K562 (cell line): Measurements from ENCODE around the gene PPARD. TPM values are rescaled to one million over a fixed set of nuclear protein-coding genes. Genes with fewer than 3 reads are reported as not detected.

ENCODE experiments used
- CCNT2 ChIP-seq: IDR thresholded peaks from 2 replicates; pipeline ENCODE4 v1.6.1; 2011; ENCODE audit warnings: borderline replicate concordance, low read depth, mild to moderate bottlenecking, moderate library complexity, mixed read lengths, low read length; ENCODE audit not compliant: insufficient read length; ENCODE audit errors: extremely low read depth
- DDX20 ChIP-seq: fragments of 450-650 bp; IDR thresholded peaks from 2 replicates; pipeline ENCODE4 v1.6.1; 2016; ENCODE audit warnings: missing genetic modification characterization, low read depth, mild to moderate bottlenecking, missing compliant biosample characterization, moderate library complexity
- HEY1 ChIP-seq: fragments of 250-450 bp; sonication (Bioruptor Pico); IDR thresholded peaks from 2 replicates; pipeline ENCODE4 v1.5.0; 2020; ENCODE audit warnings: mild to moderate bottlenecking, moderate library complexity, borderline replicate concordance
- HNRNPLL ChIP-seq: fragments of 200-400 bp; formaldehyde crosslinking; IDR thresholded peaks from 2 replicates; pipeline ENCODE4 v1.6.1; 2017; ENCODE audit warnings: low read length, low read depth, mild to moderate bottlenecking; ENCODE audit not compliant: poor library complexity, severe bottlenecking
- MYNN ChIP-seq, 2 experiments: sonication (generic); formaldehyde crosslinking in 1 of 2; IDR thresholded peaks; 2 replicates each; pipeline versions ENCODE4 v1.5.0 to v1.6.1; 2016 to 2020; ENCODE audit warnings: antibody characterized with exemption in 1 of 2, missing genetic modification reagents in 1 of 2
- POLR2H ChIP-seq: IDR thresholded peaks from 2 replicates; pipeline ENCODE4 v1.6.1; 2016; ENCODE audit warnings: missing genetic modification characterization, low read depth, mild to moderate bottlenecking, control low read depth, missing compliant biosample characterization, moderate library complexity
- RBM17 ChIP-seq: fragments of 200-400 bp; formaldehyde crosslinking; IDR thresholded peaks from 2 replicates; pipeline ENCODE4 v1.6.1; 2017; ENCODE audit warnings: low read depth, mild to moderate bottlenecking, low read length, borderline replicate concordance
- SMAD2 ChIP-seq: fragments of 150-350 bp; IDR thresholded peaks from 2 replicates; pipeline ENCODE4 v1.6.1; 2014; ENCODE audit warnings: low read depth, mild to moderate bottlenecking, low read length
- SRF ChIP-seq, 2 experiments: fragments of 250-450, 450-650 bp in 1 of 2; sonication (Bioruptor Pico) in 1 of 2; sonication (generic) in 1 of 2; formaldehyde crosslinking; IDR thresholded peaks; 2 replicates each; pipeline versions ENCODE4 v1.5.0 to v1.5.1; 2020 to 2022; ENCODE audit warnings: mild to moderate bottlenecking in 1 of 2, missing genetic modification reagents in 1 of 2
- ZNF134 ChIP-seq: fragments of 250-450 bp; sonication (Bioruptor Pico); conservative IDR thresholded peaks from 2 replicates; pipeline ENCODE4 v1.4.0; 2020
- ZNF143 ChIP-seq: sonication (generic); formaldehyde crosslinking; IDR thresholded peaks from 2 replicates; pipeline ENCODE4 v1.9.0; 2022; ENCODE audit warnings: mild to moderate bottlenecking, missing genetic modification reagents
- polyA plus RNA-seq, 8 experiments: library from polyadenylated mRNA; depleted of rRNA in 4 of 8; stranded (reverse) in 5 of 8; unstranded in 3 of 8; fragments of >200 nt; fragmentation: Nextera tagmentation in 2 of 8; fragmentation: Illumina TruSeq in 1 of 8; extraction: Ambion mirVana in 2 of 8; extraction: Trizol in 1 of 8; gene quantifications; 2 replicates each; pipeline versions ENCODE4 v1.2.1 to v1.2.3, GENCODE V29; 2011 to 2014; ENCODE audit warnings: inconsistent platforms in 1 of 8, missing spikeins in 1 of 8
- total RNA-seq, 7 experiments: library from RNA; depleted of rRNA in 6 of 7; stranded (reverse); fragments of >200 nt in 6 of 7; fragmentation: Illumina TruSeq in 2 of 7; extraction: Trizol in 2 of 7; gene quantifications; 2 replicates each; pipeline versions ENCODE4 v1.2.1 to v1.2.3, GENCODE V29; 2011 to 2021; ENCODE audit warnings: low replicate concordance in 1 of 7
- TF ChIP-seq, protein P1 (sequence below): fragments of 200-600 bp; sonication (generic); IDR thresholded peaks from one replicate; pipeline ENCODE4 v1.6.1; 2012; ENCODE audit warnings: mild to moderate bottlenecking, low read depth, low read length, inconsistent platforms
- TF ChIP-seq, protein P2 (sequence below): sonication (generic); formaldehyde crosslinking; IDR thresholded peaks from 2 replicates; pipeline ENCODE4 v1.8.1; 2022; ENCODE audit warnings: missing genetic modification reagents

The PPARD gene
- total and polyA plus RNA-seq, 9 of the 15 experiments (the other 6 are each of a cell fraction or from before 2014, with no cell fraction given): 0.14 to 13.2 (median 3.8) TPM

DNA sequence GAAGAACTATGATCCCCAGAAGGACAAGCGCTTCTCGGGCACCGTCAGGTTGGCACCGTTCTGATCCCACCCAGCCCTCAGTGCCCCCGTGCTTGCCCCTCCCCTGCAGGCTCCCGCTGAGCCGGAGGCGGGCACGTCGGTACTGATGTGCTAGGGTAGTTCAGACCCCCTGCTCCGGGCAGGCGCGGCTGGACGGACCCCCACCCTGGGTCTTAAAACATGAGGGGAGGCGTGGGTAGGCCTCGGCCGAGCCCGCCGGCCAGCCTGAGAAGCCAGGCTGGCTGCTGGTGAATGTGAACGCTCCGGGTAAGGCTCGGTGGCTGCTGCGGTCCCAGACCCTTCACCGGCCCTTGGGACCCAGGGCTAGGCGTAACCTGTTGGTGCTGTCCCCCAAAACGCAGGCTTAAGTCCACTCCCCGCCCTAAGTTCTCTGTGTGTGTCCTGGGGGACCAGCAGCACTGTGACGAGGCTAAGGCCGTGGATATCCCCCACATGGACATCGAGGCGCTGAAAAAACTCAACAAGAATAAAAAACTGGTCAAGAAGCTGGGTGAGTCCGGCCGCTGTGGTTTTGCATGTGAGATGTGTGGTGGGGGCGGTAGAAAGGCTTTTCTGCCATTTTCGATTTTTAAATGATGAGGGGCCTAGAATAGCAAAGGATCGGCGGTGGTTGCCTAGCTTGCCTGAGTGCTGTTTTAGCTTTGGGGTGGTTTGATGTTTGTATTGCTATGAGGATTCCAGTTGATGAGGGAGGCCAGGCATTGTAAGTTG is 126.8 kb downstream of the PPARD start (continued):
- TF ChIP-seq, protein P1, sequence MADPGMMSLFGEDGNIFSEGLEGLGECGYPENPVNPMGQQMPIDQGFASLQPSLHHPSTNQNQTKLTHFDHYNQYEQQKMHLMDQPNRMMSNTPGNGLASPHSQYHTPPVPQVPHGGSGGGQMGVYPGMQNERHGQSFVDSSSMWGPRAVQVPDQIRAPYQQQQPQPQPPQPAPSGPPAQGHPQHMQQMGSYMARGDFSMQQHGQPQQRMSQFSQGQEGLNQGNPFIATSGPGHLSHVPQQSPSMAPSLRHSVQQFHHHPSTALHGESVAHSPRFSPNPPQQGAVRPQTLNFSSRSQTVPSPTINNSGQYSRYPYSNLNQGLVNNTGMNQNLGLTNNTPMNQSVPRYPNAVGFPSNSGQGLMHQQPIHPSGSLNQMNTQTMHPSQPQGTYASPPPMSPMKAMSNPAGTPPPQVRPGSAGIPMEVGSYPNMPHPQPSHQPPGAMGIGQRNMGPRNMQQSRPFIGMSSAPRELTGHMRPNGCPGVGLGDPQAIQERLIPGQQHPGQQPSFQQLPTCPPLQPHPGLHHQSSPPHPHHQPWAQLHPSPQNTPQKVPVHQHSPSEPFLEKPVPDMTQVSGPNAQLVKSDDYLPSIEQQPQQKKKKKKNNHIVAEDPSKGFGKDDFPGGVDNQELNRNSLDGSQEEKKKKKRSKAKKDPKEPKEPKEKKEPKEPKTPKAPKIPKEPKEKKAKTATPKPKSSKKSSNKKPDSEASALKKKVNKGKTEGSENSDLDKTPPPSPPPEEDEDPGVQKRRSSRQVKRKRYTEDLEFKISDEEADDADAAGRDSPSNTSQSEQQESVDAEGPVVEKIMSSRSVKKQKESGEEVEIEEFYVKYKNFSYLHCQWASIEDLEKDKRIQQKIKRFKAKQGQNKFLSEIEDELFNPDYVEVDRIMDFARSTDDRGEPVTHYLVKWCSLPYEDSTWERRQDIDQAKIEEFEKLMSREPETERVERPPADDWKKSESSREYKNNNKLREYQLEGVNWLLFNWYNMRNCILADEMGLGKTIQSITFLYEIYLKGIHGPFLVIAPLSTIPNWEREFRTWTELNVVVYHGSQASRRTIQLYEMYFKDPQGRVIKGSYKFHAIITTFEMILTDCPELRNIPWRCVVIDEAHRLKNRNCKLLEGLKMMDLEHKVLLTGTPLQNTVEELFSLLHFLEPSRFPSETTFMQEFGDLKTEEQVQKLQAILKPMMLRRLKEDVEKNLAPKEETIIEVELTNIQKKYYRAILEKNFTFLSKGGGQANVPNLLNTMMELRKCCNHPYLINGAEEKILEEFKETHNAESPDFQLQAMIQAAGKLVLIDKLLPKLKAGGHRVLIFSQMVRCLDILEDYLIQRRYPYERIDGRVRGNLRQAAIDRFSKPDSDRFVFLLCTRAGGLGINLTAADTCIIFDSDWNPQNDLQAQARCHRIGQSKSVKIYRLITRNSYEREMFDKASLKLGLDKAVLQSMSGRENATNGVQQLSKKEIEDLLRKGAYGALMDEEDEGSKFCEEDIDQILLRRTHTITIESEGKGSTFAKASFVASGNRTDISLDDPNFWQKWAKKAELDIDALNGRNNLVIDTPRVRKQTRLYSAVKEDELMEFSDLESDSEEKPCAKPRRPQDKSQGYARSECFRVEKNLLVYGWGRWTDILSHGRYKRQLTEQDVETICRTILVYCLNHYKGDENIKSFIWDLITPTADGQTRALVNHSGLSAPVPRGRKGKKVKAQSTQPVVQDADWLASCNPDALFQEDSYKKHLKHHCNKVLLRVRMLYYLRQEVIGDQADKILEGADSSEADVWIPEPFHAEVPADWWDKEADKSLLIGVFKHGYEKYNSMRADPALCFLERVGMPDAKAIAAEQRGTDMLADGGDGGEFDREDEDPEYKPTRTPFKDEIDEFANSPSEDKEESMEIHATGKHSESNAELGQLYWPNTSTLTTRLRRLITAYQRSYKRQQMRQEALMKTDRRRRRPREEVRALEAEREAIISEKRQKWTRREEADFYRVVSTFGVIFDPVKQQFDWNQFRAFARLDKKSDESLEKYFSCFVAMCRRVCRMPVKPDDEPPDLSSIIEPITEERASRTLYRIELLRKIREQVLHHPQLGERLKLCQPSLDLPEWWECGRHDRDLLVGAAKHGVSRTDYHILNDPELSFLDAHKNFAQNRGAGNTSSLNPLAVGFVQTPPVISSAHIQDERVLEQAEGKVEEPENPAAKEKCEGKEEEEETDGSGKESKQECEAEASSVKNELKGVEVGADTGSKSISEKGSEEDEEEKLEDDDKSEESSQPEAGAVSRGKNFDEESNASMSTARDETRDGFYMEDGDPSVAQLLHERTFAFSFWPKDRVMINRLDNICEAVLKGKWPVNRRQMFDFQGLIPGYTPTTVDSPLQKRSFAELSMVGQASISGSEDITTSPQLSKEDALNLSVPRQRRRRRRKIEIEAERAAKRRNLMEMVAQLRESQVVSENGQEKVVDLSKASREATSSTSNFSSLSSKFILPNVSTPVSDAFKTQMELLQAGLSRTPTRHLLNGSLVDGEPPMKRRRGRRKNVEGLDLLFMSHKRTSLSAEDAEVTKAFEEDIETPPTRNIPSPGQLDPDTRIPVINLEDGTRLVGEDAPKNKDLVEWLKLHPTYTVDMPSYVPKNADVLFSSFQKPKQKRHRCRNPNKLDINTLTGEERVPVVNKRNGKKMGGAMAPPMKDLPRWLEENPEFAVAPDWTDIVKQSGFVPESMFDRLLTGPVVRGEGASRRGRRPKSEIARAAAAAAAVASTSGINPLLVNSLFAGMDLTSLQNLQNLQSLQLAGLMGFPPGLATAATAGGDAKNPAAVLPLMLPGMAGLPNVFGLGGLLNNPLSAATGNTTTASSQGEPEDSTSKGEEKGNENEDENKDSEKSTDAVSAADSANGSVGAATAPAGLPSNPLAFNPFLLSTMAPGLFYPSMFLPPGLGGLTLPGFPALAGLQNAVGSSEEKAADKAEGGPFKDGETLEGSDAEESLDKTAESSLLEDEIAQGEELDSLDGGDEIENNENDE: no peak
- TF ChIP-seq RBM17 (no peak), CCNT2 (no peak), SMAD2 (no peak), MYNN (IDR thresholded peaks at IDR 0.05) (no peak), MYNN (CRISPR knock-in tag; IDR thresholded peaks at IDR 0.05) (no peak), HEY1 (no peak), POLR2H (0 out of 2 replicates have a peak, but pooled peaks have one; percentile 15), DDX20 (tag) (no peak), SRF (CRISPR knock-in tag; IDR thresholded peaks at IDR 0.05) (0 out of 4 replicates have a peak, but pooled peaks of 1 of the 2 experiments have one; percentile 15), ZNF134 (CRISPR knock-in tag) (no peak), HNRNPLL (no peak), ZNF143 (CRISPR knock-in tag) (no peak)
- TF ChIP-seq, protein P2, sequence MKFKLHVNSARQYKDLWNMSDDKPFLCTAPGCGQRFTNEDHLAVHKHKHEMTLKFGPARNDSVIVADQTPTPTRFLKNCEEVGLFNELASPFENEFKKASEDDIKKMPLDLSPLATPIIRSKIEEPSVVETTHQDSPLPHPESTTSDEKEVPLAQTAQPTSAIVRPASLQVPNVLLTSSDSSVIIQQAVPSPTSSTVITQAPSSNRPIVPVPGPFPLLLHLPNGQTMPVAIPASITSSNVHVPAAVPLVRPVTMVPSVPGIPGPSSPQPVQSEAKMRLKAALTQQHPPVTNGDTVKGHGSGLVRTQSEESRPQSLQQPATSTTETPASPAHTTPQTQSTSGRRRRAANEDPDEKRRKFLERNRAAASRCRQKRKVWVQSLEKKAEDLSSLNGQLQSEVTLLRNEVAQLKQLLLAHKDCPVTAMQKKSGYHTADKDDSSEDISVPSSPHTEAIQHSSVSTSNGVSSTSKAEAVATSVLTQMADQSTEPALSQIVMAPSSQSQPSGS (CRISPR knock-in tag): no peak
